Endothelial cell (in vitro differentiated cells): ENCODE measurements around the gene LNX2. TPM values are rescaled to one million over a fixed set of nuclear protein-coding genes. Genes with fewer than 3 reads are reported as not detected.

ENCODE experiments used
- DNase-seq: peaks from one replicate; pipeline ENCODE4 v3.0.0; 2021; ENCODE audit warnings: low spot score
- H3K27ac Mint-ChIP-seq: one replicate; pipeline ENCODE4 v1.8.0; 2021; ENCODE audit warnings: mixed read lengths, inconsistent platforms; ENCODE audit not compliant: unreplicated experiment
- H3K27me3 Mint-ChIP-seq: one replicate; pipeline ENCODE4 v1.8.0; 2021; ENCODE audit warnings: mild to moderate bottlenecking, moderate library complexity, mixed read lengths, inconsistent platforms; ENCODE audit not compliant: unreplicated experiment
- H3K36me3 Mint-ChIP-seq: one replicate; pipeline ENCODE4 v1.8.0; 2021; ENCODE audit warnings: mild to moderate bottlenecking, low read depth, mixed read lengths, inconsistent platforms; ENCODE audit not compliant: unreplicated experiment
- H3K4me1 Mint-ChIP-seq: one replicate; pipeline ENCODE4 v1.8.0; 2021; ENCODE audit warnings: mild to moderate bottlenecking, mixed read lengths, inconsistent platforms; ENCODE audit not compliant: unreplicated experiment
- H3K4me3 Mint-ChIP-seq: one replicate; pipeline ENCODE4 v1.8.0; 2021; ENCODE audit warnings: mild to moderate bottlenecking, mixed read lengths, inconsistent platforms; ENCODE audit not compliant: unreplicated experiment
- H3K9me3 Mint-ChIP-seq: one replicate; pipeline ENCODE4 v1.8.0; 2021; ENCODE audit warnings: mixed read lengths, inconsistent platforms; ENCODE audit not compliant: unreplicated experiment
- total RNA-seq: library from RNA; stranded (reverse); fragmentation: NEBNext Ultra II Directional; extraction: Animal tissue kit (Norgen Biotek cat#: 25700); gene quantifications from one replicate; pipeline ENCODE4 v1.2.1, GENCODE V29; 2021; ENCODE audit not compliant: unreplicated experiment
- TF ChIP-seq, protein P1 (sequence below): fragments of 200-600 bp; sonication (generic); IDR thresholded peaks from one replicate; pipeline ENCODE4 v1.5.0; 2021; ENCODE audit warnings: antibody characterized with exemption; ENCODE audit not compliant: unreplicated experiment

Gene LNX2
- total RNA-seq, 1 donor from 2014 or later, result 14.0 TPM

DNA sequence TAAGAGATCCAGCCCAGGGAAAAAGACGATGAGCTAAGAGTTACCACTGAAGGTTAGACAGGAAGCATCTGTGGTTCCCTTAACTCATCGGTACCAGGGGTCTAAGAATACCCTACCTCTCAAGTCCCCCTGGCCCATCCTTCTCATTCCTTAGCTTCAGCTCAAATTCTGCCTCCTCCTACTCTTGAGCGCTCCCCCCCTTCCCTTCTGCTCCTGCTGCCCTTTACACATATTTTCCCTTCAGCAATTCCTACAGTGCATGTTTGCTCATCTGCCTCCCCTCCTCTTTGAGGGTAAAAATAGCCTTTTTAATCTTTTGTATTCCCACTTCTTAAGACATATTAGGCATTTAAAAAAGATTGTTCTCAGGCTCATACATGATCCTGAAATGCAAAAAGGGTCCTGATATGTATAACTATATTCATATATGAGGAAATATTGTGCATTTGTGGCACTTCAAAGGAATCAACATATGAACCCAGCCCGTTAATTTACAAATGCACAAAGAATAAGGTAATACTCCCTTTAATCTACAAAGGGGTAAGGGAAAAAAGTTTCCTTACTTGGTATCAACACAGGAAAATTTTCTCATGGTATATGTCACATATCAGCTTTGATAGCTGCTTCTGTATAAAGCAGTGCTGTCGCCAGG is 33.1 kb downstream of the LNX2 start:
- no peaks in the 10 kb centered on the region for H3K36me3 Mint-ChIP-seq
- H3K9me3 Mint-ChIP-seq, result no peaks in the 10 kb centered on the region
- peaks cover 7% of the 10 kb centered on the region for H3K4me1 Mint-ChIP-seq
- TF ChIP-seq, protein P1, sequence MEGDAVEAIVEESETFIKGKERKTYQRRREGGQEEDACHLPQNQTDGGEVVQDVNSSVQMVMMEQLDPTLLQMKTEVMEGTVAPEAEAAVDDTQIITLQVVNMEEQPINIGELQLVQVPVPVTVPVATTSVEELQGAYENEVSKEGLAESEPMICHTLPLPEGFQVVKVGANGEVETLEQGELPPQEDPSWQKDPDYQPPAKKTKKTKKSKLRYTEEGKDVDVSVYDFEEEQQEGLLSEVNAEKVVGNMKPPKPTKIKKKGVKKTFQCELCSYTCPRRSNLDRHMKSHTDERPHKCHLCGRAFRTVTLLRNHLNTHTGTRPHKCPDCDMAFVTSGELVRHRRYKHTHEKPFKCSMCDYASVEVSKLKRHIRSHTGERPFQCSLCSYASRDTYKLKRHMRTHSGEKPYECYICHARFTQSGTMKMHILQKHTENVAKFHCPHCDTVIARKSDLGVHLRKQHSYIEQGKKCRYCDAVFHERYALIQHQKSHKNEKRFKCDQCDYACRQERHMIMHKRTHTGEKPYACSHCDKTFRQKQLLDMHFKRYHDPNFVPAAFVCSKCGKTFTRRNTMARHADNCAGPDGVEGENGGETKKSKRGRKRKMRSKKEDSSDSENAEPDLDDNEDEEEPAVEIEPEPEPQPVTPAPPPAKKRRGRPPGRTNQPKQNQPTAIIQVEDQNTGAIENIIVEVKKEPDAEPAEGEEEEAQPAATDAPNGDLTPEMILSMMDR, result no peak
- DNase-seq, result no peak
- H3K27me3 Mint-ChIP-seq, result peaks cover 1% of the 10 kb centered on the region
- no peak overlapping the region for H3K4me3 Mint-ChIP-seq
- no peak overlapping the region for H3K27ac Mint-ChIP-seq

DNA sequence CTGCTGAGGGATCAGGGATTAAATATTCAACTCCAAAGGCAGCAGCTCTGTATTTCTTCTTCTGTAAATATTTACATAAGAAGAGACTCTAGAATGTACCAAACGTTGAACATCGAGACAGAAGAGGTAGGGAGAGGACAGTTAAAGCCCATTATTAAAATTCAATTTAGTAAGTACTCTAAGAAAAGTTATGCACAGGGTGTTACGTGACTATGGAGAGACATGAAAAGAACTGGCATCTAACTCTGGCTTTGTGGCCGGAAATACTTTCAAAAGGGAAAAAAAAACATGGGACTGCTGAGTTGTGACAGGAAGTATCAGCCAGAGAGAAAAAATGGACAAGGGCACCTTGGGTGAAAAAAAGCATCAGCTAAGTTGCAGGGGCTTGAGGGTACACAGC is 36.7 kb downstream of the LNX2 start:
- no peaks in the 10 kb centered on the region for H3K9me3 Mint-ChIP-seq
- H3K36me3 Mint-ChIP-seq, result no peaks in the 10 kb centered on the region
- H3K27me3 Mint-ChIP-seq, result peaks cover 1% of the 10 kb centered on the region
- H3K4me1 Mint-ChIP-seq, result peaks cover 7% of the 10 kb centered on the region
- H3K27ac Mint-ChIP-seq, result peak overlapping the region; percentile 34
- TF ChIP-seq, protein P1, result no peak
- DNase-seq, result no peak
- no peak overlapping the region for H3K4me3 Mint-ChIP-seq

DNA sequence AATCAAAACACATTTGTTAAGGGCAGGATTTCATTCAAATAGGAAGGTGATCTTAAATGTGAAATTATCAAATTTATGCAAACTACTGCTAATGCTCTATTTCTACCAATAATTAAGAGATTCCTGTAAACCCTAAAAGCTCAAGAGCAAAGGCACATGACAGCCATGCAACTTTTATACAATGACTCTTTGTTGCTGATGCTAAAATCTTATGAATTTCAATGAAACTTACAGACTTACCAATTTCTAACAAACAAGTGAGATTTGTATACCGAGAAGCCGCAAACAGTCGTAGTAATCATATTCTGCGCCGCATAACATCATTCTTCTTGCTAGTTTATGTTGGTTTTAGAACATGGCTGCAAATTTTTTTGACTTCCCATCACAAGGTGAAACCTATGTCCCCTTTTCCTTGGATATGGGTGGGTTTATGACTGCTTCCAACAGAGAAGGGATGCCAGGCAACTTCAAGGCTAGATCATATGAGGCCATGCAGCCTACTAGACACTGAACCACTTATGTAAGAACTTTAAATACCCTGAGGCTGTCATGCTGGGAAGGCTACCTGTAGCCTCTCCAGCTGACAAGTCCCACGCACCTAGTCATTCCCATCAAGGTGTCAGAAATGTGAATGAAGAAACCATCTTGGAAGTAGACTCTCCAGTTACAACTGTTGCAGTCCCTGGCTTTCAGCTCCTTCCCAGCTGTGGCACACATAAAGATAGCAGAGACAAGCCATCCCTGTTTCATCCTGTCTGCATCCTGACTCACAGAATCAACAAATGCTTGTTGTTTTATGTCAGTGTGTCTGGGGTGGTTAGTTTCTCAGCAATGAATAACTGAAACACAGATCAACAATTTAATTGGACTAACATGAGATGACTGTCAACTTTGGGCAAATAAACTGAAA is 42.0 kb downstream of the LNX2 start:
- no peaks in the 10 kb centered on the region for H3K9me3 Mint-ChIP-seq
- H3K27ac Mint-ChIP-seq, result no peak overlapping the region
- H3K4me1 Mint-ChIP-seq, result peaks cover 4% of the 10 kb centered on the region
- no peaks in the 10 kb centered on the region for H3K36me3 Mint-ChIP-seq
- TF ChIP-seq, protein P1, result no peak
- H3K4me3 Mint-ChIP-seq, result no peak overlapping the region
- no peak for DNase-seq
- peaks cover 1% of the 10 kb centered on the region for H3K27me3 Mint-ChIP-seq

DNA sequence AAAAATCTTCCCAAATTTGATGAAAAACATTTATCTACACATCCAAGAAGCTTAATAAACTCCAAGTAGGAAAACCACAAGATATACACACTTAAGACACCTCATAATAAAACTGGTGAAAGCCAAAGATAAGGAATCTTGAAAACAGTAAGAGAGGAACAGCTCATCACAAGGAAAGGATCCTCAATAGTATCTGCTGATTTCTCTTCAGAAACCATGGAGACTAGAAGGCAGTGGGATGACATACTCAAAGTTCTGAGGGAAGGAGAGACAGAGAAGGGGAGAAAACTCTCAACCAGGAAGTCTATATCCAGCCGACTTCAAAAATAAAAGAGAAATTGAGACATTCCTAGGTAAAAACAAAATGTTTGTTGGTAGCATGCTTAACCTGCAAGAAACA is 45.7 kb downstream of the LNX2 start:
- no peak overlapping the region for H3K27ac Mint-ChIP-seq
- TF ChIP-seq, protein P1, result no peak
- H3K4me3 Mint-ChIP-seq, result no peak overlapping the region

DNA sequence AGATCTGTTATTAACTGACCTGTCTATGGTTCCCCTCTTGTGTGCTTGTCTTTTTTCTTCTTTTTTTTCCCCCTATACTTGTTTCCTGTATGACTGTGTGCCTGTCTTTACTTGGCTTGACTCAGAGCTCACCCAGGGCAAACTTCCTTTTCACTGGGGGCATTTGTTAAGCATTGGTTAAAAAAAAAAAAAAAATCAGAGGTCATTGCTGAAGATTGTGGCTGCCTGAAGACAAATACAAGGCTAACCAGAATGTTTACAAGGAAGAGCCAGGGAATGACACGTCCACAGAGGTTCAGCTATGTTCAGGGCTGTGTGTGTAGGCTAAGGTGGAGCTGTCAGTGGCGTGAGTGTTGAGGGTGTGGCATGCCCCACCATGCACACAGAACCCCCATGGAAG is 47.1 kb downstream of the LNX2 start:
- Mint-ChIP-seq H3K36me3 (no peaks in the 10 kb centered on the region), H3K27ac (peak overlapping the region; percentile 1), H3K4me1 (peaks cover 8% of the 10 kb centered on the region), H3K4me3 (no peak overlapping the region), H3K9me3 (no peaks in the 10 kb centered on the region), H3K27me3 (no peaks in the 10 kb centered on the region)
- TF ChIP-seq, protein P1, result no peak
- DNase-seq, result no peak

More for the DNA sequence above, 45.7 kb downstream of the LNX2 start:
- Mint-ChIP-seq H3K27me3 (no peaks in the 10 kb centered on the region), H3K9me3 (no peaks in the 10 kb centered on the region), H3K36me3 (no peaks in the 10 kb centered on the region), H3K4me1 (peaks cover 8% of the 10 kb centered on the region)
- DNase-seq, result no peak
